ENCODE data around the gene GMDS. TPM values are rescaled to one million over a fixed set of nuclear protein-coding genes. Genes with fewer than 3 reads are reported as not detected.
A peak's percentile ranks its signal among the peaks of the same experiment; 100 is the strongest.

GMDS gene
- polyA plus RNA-seq, 1 of the 3 experiments (the other 2 are of a cell fraction): 12.3 TPM

DNA sequence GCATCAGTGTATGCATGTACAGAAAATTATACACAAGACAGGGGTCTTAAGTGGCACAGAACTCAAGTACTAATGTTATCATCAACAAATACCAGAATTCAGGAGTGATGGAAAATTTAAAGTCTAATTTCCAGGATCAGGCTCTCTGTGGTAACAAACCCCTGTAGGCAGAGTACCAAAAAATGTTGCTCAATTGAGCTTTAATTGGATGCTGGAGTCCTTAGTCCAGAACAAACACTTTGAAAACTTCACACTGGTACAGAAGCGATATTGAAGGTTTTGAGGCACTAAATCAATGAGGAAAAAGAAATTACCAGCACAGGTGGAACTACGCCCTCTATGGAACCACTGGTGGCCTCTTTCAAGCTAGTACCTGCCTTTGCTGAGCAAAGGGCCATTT, 522.6 kb downstream of the GMDS start:
- no peak overlapping the region for H3K27ac ChIP-seq (ENCODE audit: low read depth in 2 of 2, low read length in 1 of 2)
- H3K79me2 ChIP-seq (ENCODE audit: insufficient read depth): no peaks in the 10 kb centered on the region
- 97% methylated on average over 2 of the region's 2 CpGs for WGBS (ENCODE audit: low lambda C conversion rate)
- H3K9me3 ChIP-seq: no peaks in the 10 kb centered on the region
- H4K20me1 ChIP-seq (ENCODE audit: insufficient read depth): no peaks in the 10 kb centered on the region
- H3K36me3 ChIP-seq (replicated peaks in 1 of 2; ENCODE audit: control insufficient read depth in 1 of 2, insufficient read depth in 2 of 2, low read length in 1 of 2): peaks cover 0 to 3% of the 10 kb centered on the region in 2 experiments
- no peaks in the 10 kb centered on the region for H3K27me3 ChIP-seq (ENCODE audit: insufficient read depth)
- no peaks in the 10 kb centered on the region for H3F3A ChIP-seq (replicated peaks; ENCODE audit: insufficient read depth)
- no peak for TF ChIP-seq EZH2phosphoT487 (IDR thresholded peaks at IDR 0.05; ENCODE audit: borderline replicate concordance, low read depth)
- TF ChIP-seq SMC3 (IDR thresholded peaks at IDR 0.05; ENCODE audit: low read depth, low read length): no peak
- TF ChIP-seq RFX5 (IDR thresholded peaks at IDR 0.05; ENCODE audit: low read length): no peak
- TF ChIP-seq JUND (IDR thresholded peaks at IDR 0.05): no peak
- TF ChIP-seq ELF1 (IDR thresholded peaks at IDR 0.05): no peak
- no peak for TF ChIP-seq RAD21 (IDR thresholded peaks at IDR 0.05; ENCODE audit: low read length)
- TF ChIP-seq FOXM1 (IDR thresholded peaks at IDR 0.05; ENCODE audit: low read depth): no peak
- H3K4me3 ChIP-seq (ENCODE audit: low read depth in 2 of 2, low read length in 1 of 2): no peak overlapping the region
- ChIA-PET CTCF (no interaction called here), POLR2A (no interaction called here)
- no peak overlapping the region for H3K9ac ChIP-seq
- no peaks in the 10 kb centered on the region for H3K9me2 ChIP-seq
- no peak overlapping the region for H2AFZ ChIP-seq (ENCODE audit: low read depth)
- H3K4me2 ChIP-seq: no peak overlapping the region
- DNase-seq: no peak
- H3K4me1 ChIP-seq (ENCODE audit: control insufficient read depth in 1 of 2, insufficient read depth in 2 of 2, low read depth in 1 of 2, low read length in 1 of 2): peaks cover 0 to 24% of the 10 kb centered on the region in 2 experiments; a peak in 2 of 4 replicates

DNA sequence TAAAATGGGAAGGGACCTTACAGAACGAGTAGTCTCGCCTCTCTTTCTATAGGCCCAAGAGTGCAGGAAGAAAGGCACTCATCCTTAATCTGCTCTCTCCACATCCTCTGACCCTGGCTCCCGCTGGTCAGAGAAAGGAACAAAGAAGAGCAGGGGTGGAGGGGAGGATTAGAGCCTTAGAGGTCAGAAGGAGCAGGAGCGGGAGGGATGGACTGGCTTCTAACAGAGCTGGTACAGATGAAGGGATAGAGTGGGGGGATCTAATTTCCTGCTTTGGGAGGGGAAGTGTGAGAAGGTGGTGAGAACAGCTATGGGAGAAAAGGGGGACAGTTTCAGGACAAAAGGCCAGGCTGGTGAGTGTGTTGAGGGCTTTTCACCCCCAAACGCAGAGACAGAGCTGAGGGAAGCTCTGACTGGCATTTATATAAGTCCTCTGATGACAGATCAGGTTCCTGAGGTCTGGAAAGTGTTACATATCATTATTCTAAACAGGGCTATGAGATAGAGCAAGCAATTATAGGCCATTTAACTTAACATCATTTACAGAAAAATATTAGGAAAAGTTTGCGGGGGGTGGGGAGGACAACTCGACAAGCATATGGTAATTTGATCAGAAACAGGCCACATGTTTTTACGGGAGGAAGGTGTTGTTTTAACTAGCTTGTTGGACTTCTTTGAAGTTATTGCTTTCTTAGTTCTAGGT, 524.6 kb downstream of the GMDS start:
- DNase-seq: peak; percentile 72
- no peaks in the 10 kb centered on the region for H3K9me3 ChIP-seq
- H3K4me2 ChIP-seq: no peak overlapping the region
- no peak overlapping the region for H2AFZ ChIP-seq (ENCODE audit: low read depth)
- H3K79me2 ChIP-seq (ENCODE audit: insufficient read depth): no peaks in the 10 kb centered on the region
- peaks cover 0 to 2% of the 10 kb centered on the region in 2 experiments for H3K36me3 ChIP-seq (replicated peaks in 1 of 2; ENCODE audit: control insufficient read depth in 1 of 2, insufficient read depth in 2 of 2, low read length in 1 of 2)
- H3K27ac ChIP-seq (ENCODE audit: low read depth in 2 of 2, low read length in 1 of 2): peak overlapping the region in 1 of 2 experiments; percentile 55; a peak in 1 of 4 replicates
- H3K9me2 ChIP-seq: no peaks in the 10 kb centered on the region
- no peaks in the 10 kb centered on the region for H3K27me3 ChIP-seq (ENCODE audit: insufficient read depth)
- TF ChIP-seq NFIC (IDR thresholded peaks at IDR 0.05; ENCODE audit: borderline replicate concordance): no peak
- TF ChIP-seq, protein P1, sequence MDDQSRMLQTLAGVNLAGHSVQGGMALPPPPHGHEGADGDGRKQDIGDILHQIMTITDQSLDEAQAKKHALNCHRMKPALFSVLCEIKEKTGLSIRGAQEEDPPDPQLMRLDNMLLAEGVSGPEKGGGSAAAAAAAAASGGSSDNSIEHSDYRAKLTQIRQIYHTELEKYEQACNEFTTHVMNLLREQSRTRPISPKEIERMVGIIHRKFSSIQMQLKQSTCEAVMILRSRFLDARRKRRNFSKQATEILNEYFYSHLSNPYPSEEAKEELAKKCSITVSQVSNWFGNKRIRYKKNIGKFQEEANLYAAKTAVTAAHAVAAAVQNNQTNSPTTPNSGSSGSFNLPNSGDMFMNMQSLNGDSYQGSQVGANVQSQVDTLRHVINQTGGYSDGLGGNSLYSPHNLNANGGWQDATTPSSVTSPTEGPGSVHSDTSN (IDR thresholded peaks at IDR 0.05): peak; percentile 16; the same call in 1 of the 2 replicates
- peak; percentile 31 for TF ChIP-seq RAD21 (IDR thresholded peaks at IDR 0.05; ENCODE audit: low read length)
- 0 out of 2 replicates have a peak, but pooled peaks have one; percentile 43 for TF ChIP-seq MXI1 (IDR thresholded peaks at IDR 0.05; ENCODE audit: low read depth, low read length)
- TF ChIP-seq EP300 (IDR thresholded peaks at IDR 0.05; ENCODE audit: borderline replicate concordance in 1 of 2, low read depth in 1 of 2, low read length in 1 of 2): peak in 1 of 2 experiments; percentile 95; a peak in 2 of 4 replicates
- peak; percentile 84 for TF ChIP-seq CHD2 (IDR thresholded peaks at IDR 0.05; ENCODE audit: low read length, partially characterized antibody)
- TF ChIP-seq YY1 (IDR thresholded peaks at IDR 0.05; ENCODE audit: low read depth): no peak
- TF ChIP-seq, protein P2, sequence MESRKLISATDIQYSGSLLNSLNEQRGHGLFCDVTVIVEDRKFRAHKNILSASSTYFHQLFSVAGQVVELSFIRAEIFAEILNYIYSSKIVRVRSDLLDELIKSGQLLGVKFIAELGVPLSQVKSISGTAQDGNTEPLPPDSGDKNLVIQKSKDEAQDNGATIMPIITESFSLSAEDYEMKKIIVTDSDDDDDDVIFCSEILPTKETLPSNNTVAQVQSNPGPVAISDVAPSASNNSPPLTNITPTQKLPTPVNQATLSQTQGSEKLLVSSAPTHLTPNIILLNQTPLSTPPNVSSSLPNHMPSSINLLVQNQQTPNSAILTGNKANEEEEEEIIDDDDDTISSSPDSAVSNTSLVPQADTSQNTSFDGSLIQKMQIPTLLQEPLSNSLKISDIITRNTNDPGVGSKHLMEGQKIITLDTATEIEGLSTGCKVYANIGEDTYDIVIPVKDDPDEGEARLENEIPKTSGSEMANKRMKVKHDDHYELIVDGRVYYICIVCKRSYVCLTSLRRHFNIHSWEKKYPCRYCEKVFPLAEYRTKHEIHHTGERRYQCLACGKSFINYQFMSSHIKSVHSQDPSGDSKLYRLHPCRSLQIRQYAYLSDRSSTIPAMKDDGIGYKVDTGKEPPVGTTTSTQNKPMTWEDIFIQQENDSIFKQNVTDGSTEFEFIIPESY (IDR thresholded peaks at IDR 0.05; ENCODE audit: borderline replicate concordance, low read depth): no peak
- peak; percentile 80 for TF ChIP-seq GATA2 (CRISPR knock-in tag; IDR thresholded peaks at IDR 0.05)
- TF ChIP-seq FOXJ3 (CRISPR knock-in tag; IDR thresholded peaks at IDR 0.05): 0 out of 2 replicates have a peak, but pooled peaks have one; percentile 31
- TF ChIP-seq RCOR1 (IDR thresholded peaks at IDR 0.05; ENCODE audit: low read length): peak; percentile 87
- TF ChIP-seq FOXM1 (IDR thresholded peaks at IDR 0.05; ENCODE audit: low read depth): no peak
- peak; percentile 55 for TF ChIP-seq TCF12 (IDR thresholded peaks at IDR 0.05)
- CTCF ChIA-PET: interaction anchor here (0.9 to 1.2 kb wide), 6 partner anchors 9 to 1125 kb away, joined by 3 to 5 read pairs (median 4); no protein-coding TSS in a partner anchor
- POLR2A ChIA-PET: no interaction called here
- H3F3A ChIP-seq (replicated peaks; ENCODE audit: insufficient read depth): no peaks in the 10 kb centered on the region
- no peak overlapping the region for H3K4me3 ChIP-seq (ENCODE audit: low read depth in 2 of 2, low read length in 1 of 2)
- H3K9ac ChIP-seq: no peak overlapping the region
- H4K20me1 ChIP-seq (ENCODE audit: insufficient read depth): no peaks in the 10 kb centered on the region
- WGBS (ENCODE audit: low lambda C conversion rate): 49% methylated on average over 6 of the region's 8 CpGs
- H3K4me1 ChIP-seq (ENCODE audit: control insufficient read depth in 1 of 2, insufficient read depth in 2 of 2, low read depth in 1 of 2, low read length in 1 of 2): peaks cover 0 to 24% of the 10 kb centered on the region in 2 experiments; a peak in 2 of 4 replicates

All from SK-N-SH (cell line).